Esophagus muscularis mucosa (tissue), 4 donors: ENCODE measurements around the gene IMPDH2. TPM values are rescaled to one million over a fixed set of nuclear protein-coding genes. Genes with fewer than 3 reads are reported as not detected.

Source experiments
- DNase-seq: peaks from one replicate; pipeline ENCODE4 v3.0.0-alpha.2; 2017; ENCODE audit errors: extremely low spot score
- H3K27ac ChIP-seq, 4 donors: fragments of 200-600 bp; sonication (generic); replicated peaks in 1 of 4; 1 replicate in 3 of 4; 2 replicates in 1 of 4; pipeline ENCODE4 v1.5.1; 2016 to 2019; ENCODE audit warnings: mild to moderate bottlenecking in 1 of 4
- H3K27me3 ChIP-seq, 4 donors: fragments of 200-600 bp; sonication (generic); one replicate each; pipeline versions ENCODE4 v1.5.1 to v1.6.0; 2016 to 2019
- H3K36me3 ChIP-seq, 4 donors: fragments of 200-600 bp; sonication (generic); one replicate each; pipeline ENCODE4 v1.5.1; 2016 to 2019
- H3K4me1 ChIP-seq, 4 donors: fragments of 200-600 bp; sonication (generic); one replicate each; pipeline ENCODE4 v1.5.1; 2016 to 2019
- H3K4me3 ChIP-seq, 4 donors: fragments of 200-600 bp; sonication (generic); 1 replicate in 2 of 4; 2 replicates in 2 of 4; pipeline ENCODE4 v1.5.1; 2016 to 2019; ENCODE audit warnings: mild to moderate bottlenecking in 4 of 4, moderate library complexity in 1 of 4
- H3K9me3 ChIP-seq, 4 donors: fragments of 200-600 bp; sonication (generic); 1 replicate in 3 of 4; 2 replicates in 1 of 4; pipeline ENCODE4 v1.5.1; 2016 to 2019
- EP300 ChIP-seq: sonication (generic); formaldehyde crosslinking; IDR thresholded peaks from one replicate; pipeline ENCODE4 v1.6.1; 2017; ENCODE audit warnings: antibody characterized with exemption
- POLR2A ChIP-seq: fragments of 450-650 bp; IDR thresholded peaks from one replicate; pipeline ENCODE4 v1.6.1; 2017; ENCODE audit warnings: antibody characterized with exemption, moderate library complexity, mild to moderate bottlenecking, low read depth
- POLR2AphosphoS5 ChIP-seq, 2 donors: sonication (generic); formaldehyde crosslinking; IDR thresholded peaks; one replicate each; pipeline ENCODE4 v1.6.1; 2017; ENCODE audit warnings: antibody characterized with exemption in 2 of 2
- WGBS: methylation state at CpG from one replicate; pipeline ENCODE4 v1.1.5; 2018; 5-methylcytosine and 5-hydroxymethylcytosine counted together
- intact Hi-C: fragments of 100-400 bp; cut with DNase I; formaldehyde crosslinking; loops from one replicate; pipeline ENCODE4 v1.15.1; 2023
- total RNA-seq, 4 donors: library from RNA; depleted of rRNA; stranded (reverse); fragments of >200 nt; gene quantifications; one replicate each; pipeline versions ENCODE4 v1.1.0 to v1.2.1, GENCODE V29; 2016
- TF ChIP-seq, protein P1 (sequence below), 3 experiments: fragments of 200-600 bp in 2 of 3; fragments of 450-650 bp in 1 of 3; sonication (generic) in 2 of 3; IDR thresholded peaks; one replicate each; pipeline ENCODE4 v1.5.1; 2017 to 2019; ENCODE audit warnings: antibody characterized with exemption in 3 of 3, mild to moderate bottlenecking in 2 of 3, moderate library complexity in 1 of 3

The IMPDH2 gene
- total RNA-seq, 4 donors from 2014 or later, result 71.0 to 174 (median 123) TPM

DNA sequence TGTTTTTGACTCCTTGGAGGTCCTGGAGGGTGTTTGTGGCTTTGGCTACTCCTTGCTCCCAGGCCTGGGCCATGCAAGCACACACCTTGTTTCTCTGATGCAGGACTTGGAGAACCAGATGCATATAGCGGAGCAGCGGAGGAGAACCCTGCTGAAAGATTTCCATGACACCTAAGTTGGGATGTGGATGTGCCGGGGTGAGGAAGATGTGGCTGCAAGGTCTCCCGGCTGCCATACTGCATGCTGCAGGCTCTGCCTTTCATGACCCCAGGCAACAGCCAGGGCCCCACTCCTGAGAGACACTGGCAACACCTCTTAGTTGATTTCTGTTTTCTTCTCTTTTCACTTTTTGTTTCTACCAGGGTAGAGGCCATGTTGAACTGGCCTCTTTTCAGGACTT lies 46.1 kb downstream of the IMPDH2 start:
- 87% methylated on average over 4 of the region's 4 CpGs for WGBS
- Histone ChIP-seq H3K27me3 (no peaks in the 10 kb centered on the region), H3K4me1 (peaks cover 2 to 4% (median 3%) of the 10 kb centered on the region in 4 donors), H3K4me3 (no peak overlapping the region), H3K27ac (no peak overlapping the region), H3K36me3 (peaks cover 54 to 90% (median 86%) of the 10 kb centered on the region in 4 donors), H3K9me3 (no peaks in the 10 kb centered on the region)
- TF ChIP-seq, protein P1, sequence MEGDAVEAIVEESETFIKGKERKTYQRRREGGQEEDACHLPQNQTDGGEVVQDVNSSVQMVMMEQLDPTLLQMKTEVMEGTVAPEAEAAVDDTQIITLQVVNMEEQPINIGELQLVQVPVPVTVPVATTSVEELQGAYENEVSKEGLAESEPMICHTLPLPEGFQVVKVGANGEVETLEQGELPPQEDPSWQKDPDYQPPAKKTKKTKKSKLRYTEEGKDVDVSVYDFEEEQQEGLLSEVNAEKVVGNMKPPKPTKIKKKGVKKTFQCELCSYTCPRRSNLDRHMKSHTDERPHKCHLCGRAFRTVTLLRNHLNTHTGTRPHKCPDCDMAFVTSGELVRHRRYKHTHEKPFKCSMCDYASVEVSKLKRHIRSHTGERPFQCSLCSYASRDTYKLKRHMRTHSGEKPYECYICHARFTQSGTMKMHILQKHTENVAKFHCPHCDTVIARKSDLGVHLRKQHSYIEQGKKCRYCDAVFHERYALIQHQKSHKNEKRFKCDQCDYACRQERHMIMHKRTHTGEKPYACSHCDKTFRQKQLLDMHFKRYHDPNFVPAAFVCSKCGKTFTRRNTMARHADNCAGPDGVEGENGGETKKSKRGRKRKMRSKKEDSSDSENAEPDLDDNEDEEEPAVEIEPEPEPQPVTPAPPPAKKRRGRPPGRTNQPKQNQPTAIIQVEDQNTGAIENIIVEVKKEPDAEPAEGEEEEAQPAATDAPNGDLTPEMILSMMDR (IDR thresholded peaks at IDR 0.05), result no peak
- TF ChIP-seq POLR2AphosphoS5 (IDR thresholded peaks at IDR 0.05), result no peak
- no peak for TF ChIP-seq POLR2A
- no peak for TF ChIP-seq EP300
- no peak for DNase-seq
- intact Hi-C loops, result no loop called here

DNA sequence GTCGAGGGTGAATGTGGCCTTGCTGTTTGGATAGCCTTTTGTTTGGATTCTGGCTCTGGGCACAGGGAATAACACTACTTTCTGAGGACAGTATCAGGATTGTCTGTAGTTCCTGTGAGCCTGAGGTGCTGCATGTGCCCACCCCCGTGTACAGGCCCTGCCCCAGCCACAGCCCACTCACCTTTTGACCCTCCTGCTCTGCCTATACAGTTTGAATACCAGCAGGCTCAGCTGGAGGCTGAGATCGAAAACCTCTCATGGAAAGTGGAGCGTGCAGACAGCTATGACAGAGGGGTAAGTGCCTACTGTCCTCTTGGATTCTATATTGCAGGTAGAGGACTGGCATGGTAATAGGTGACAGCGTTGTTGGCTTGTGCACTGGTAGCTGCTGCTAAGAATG lies 46.5 kb downstream of the IMPDH2 start:
- TF ChIP-seq POLR2A (no peak), EP300 (no peak), POLR2AphosphoS5 (IDR thresholded peaks at IDR 0.05) (no peak)
- TF ChIP-seq, protein P1 (IDR thresholded peaks at IDR 0.05), result no peak
- WGBS, result 71% methylated on average over 4 of the region's 5 CpGs
- H3K4me1 ChIP-seq, result peaks cover 0 to 2% (median under 1%) of the 10 kb centered on the region in 4 donors
- H3K27ac ChIP-seq, result no peak overlapping the region
- H3K9me3 ChIP-seq, result no peaks in the 10 kb centered on the region
- no peaks in the 10 kb centered on the region for H3K27me3 ChIP-seq
- H3K36me3 ChIP-seq, result peaks cover 58 to 94% (median 90%) of the 10 kb centered on the region in 4 donors
- no peak for DNase-seq
- intact Hi-C loops, result no loop called here
- no peak overlapping the region for H3K4me3 ChIP-seq

DNA sequence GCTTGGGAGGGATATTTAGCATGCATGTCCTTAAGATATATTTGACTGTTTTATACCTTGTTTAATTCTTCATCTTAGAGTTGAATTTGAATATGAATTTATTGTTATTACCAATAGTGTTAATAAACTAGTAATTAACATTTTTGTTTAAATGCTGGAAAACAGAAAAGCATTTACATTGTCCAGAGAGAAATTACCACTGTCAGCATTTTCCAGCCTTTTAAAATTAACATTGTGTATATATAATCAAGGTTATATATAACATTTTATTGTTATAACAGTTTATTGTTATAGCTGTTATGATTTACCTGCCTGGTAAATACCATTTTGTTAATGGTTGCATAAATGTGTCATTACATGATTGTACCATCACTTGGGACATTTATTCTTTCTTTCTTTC lies 47.2 kb downstream of the IMPDH2 start:
- TF ChIP-seq POLR2A, result no peak
- TF ChIP-seq POLR2AphosphoS5 (IDR thresholded peaks at IDR 0.05), result no peak
- TF ChIP-seq EP300, result no peak
- TF ChIP-seq, protein P1 (IDR thresholded peaks at IDR 0.05), result no peak
- intact Hi-C loops, result no loop called here

DNA sequence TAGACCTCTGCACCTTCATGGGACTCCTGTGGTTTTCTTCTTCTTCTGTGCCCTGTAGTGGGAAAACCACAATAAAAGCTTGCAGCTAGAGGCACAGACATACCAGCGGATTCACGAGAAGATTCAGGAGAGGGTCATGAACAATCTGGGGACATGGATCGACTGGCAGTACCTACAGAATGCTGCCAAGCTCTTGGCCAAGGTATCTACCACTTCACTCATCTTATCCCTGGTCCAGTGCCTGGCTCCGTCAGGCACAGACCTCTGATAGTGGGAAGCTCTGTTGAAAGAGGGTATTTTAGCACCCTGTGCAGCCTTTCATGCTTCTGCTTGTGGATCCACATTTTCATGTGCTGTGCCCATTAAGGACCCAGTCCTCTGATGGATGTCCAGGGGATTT lies 48.9 kb downstream of the IMPDH2 start:
- intact Hi-C loops, result no loop called here
- TF ChIP-seq, protein P1 (IDR thresholded peaks at IDR 0.05), result no peak
- TF ChIP-seq EP300, result no peak
- no peak for TF ChIP-seq POLR2AphosphoS5 (IDR thresholded peaks at IDR 0.05)
- no peak for TF ChIP-seq POLR2A
- no peak overlapping the region for H3K4me3 ChIP-seq
- H3K36me3 ChIP-seq, result peaks cover 81 to 99% (median 97%) of the 10 kb centered on the region in 4 donors
- 98% methylated on average over 4 of the region's 4 CpGs for WGBS
- no peak for DNase-seq
- H3K9me3 ChIP-seq, result no peaks in the 10 kb centered on the region
- H3K27me3 ChIP-seq, result no peaks in the 10 kb centered on the region
- no peak overlapping the region for H3K27ac ChIP-seq
- peaks cover 0 to 2% (median 0%) of the 10 kb centered on the region in 4 donors for H3K4me1 ChIP-seq

More for the DNA sequence above, 47.2 kb downstream of the IMPDH2 start:
- Histone ChIP-seq H3K27ac (no peak overlapping the region), H3K27me3 (no peaks in the 10 kb centered on the region), H3K36me3 (peaks cover 64 to 99% (median 96%) of the 10 kb centered on the region in 4 donors), H3K4me3 (no peak overlapping the region), H3K4me1 (peaks cover 0 to 2% (median 0%) of the 10 kb centered on the region in 4 donors), H3K9me3 (no peaks in the 10 kb centered on the region)
- no peak for DNase-seq

DNA sequence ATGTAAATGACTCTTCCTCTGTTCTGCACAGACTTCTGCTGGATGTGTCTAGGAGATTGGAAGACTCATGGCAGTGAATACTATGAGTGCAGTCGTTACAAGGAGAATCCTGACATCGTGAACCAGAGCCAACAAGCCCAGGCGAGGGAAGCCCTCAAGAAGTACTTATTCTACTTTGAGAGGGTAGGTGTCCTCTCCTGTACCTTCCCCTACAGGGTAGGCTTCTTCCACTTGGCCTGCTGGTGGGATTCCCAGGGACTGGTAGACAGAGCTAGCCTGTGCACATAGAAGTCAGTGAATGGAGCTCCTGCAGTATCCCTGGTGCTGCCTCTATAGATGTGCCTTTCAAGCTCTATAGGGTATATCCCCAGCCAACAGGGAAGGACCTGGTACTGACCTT lies 49.7 kb downstream of the IMPDH2 start:
- H3K27ac ChIP-seq, result no peak overlapping the region
- intact Hi-C loops, result no loop called here
- no peaks in the 10 kb centered on the region for H3K9me3 ChIP-seq
- peaks cover 89 to 99% (median 97%) of the 10 kb centered on the region in 4 donors for H3K36me3 ChIP-seq
- no peak for TF ChIP-seq POLR2A
- TF ChIP-seq, protein P1 (IDR thresholded peaks at IDR 0.05), result no peak
- no peak for TF ChIP-seq POLR2AphosphoS5 (IDR thresholded peaks at IDR 0.05)
- no peak for TF ChIP-seq EP300
- WGBS, result 100% methylated on average over 3 of the region's 3 CpGs
- no peaks in the 10 kb centered on the region for H3K27me3 ChIP-seq
- no peak overlapping the region for H3K4me3 ChIP-seq
- DNase-seq, result no peak
- H3K4me1 ChIP-seq, result peaks cover 0 to 2% (median 0%) of the 10 kb centered on the region in 4 donors
